OCI-LY1 (cell line): ENCODE results near the gene CEP63.

Experiments used
- H2AFZ ChIP-seq: fragments of 200-600 bp; sonication (generic), shearing (Covaris generic); 2 replicates; pipeline ENCODE4 v1.6.0; 2014; ENCODE audit warnings: antibody characterized with exemption, mild to moderate bottlenecking, low read length
- H3F3A ChIP-seq: fragments of 200-600 bp; sonication (generic), shearing (Covaris generic); 2 replicates; pipeline ENCODE4 v1.6.0; 2014; ENCODE audit warnings: mild to moderate bottlenecking, antibody characterized with exemption, low read length, moderate library complexity; ENCODE audit not compliant: insufficient read depth
- H3K27ac ChIP-seq: fragments of 200-600 bp; sonication (generic); 2 replicates; pipeline ENCODE4 v1.5.1; 2014; ENCODE audit warnings: low read length, mixed run types, mild to moderate bottlenecking, low read depth; ENCODE audit not compliant: poor library complexity, severe bottlenecking
- H3K27me3 ChIP-seq: fragments of 200-600 bp; sonication (generic); 2 replicates; pipeline ENCODE4 v1.6.0; 2014; ENCODE audit warnings: antibody characterized with exemption, mild to moderate bottlenecking, low read length, moderate library complexity; ENCODE audit not compliant: insufficient read depth
- H3K36me3 ChIP-seq: fragments of 200-600 bp; sonication (generic); 2 replicates; pipeline ENCODE4 v1.6.1; 2014; ENCODE audit warnings: mild to moderate bottlenecking, antibody characterized with exemption, low read length, moderate library complexity, mixed read lengths; ENCODE audit not compliant: insufficient read depth
- H3K4me1 ChIP-seq: fragments of 200-600 bp; sonication (generic); 2 replicates; pipeline ENCODE4 v1.5.1; 2014; ENCODE audit warnings: mild to moderate bottlenecking, low read length, moderate library complexity; ENCODE audit not compliant: insufficient read depth, severe bottlenecking
- H3K4me2 ChIP-seq: fragments of 200-600 bp; sonication (generic), shearing (Covaris generic); 2 replicates; pipeline ENCODE4 v1.6.1; 2014; ENCODE audit warnings: low read length
- H3K4me3 ChIP-seq: fragments of 200-600 bp; sonication (generic); 2 replicates; pipeline ENCODE4 v1.5.1; 2014; ENCODE audit warnings: low read length, low read depth, mild to moderate bottlenecking, mixed read lengths; ENCODE audit not compliant: poor library complexity, severe bottlenecking
- H3K79me2 ChIP-seq: fragments of 200-600 bp; shearing (Covaris generic); 2 replicates; pipeline ENCODE4 v1.6.1; 2016; ENCODE audit warnings: mixed run types, low read length, mixed read lengths; ENCODE audit not compliant: insufficient read depth
- H3K9ac ChIP-seq: fragments of 200-600 bp; sonication (generic), shearing (Covaris generic); 2 replicates; pipeline ENCODE4 v1.6.1; 2014; ENCODE audit warnings: mild to moderate bottlenecking, low read length, mixed read lengths
- H3K9me2 ChIP-seq: fragments of 200-600 bp; sonication (generic), shearing (Covaris generic); 2 replicates; pipeline ENCODE4 v1.6.1; 2014; ENCODE audit warnings: low read depth, mild to moderate bottlenecking, low read length, mixed read lengths
- H3K9me3 ChIP-seq: fragments of 200-600 bp; shearing (Covaris generic); 2 replicates; pipeline ENCODE4 v1.6.1; 2014; ENCODE audit warnings: low read length, mixed read lengths
- H4K20me1 ChIP-seq: fragments of 200-600 bp; sonication (generic), shearing (Covaris generic); 2 replicates; pipeline ENCODE4 v1.6.0; 2016; ENCODE audit warnings: mild to moderate bottlenecking, low read length; ENCODE audit not compliant: insufficient read depth
- EZH2 ChIP-seq: fragments of 200-600 bp; sonication (generic), shearing (Covaris generic); IDR thresholded peaks from 2 replicates; pipeline ENCODE4 v1.8.0; 2017; ENCODE audit warnings: borderline replicate concordance, mixed run types, mild to moderate bottlenecking, antibody characterized with exemption, low read length, moderate library complexity, mixed read lengths
- TF ChIP-seq, protein P1 (sequence below): fragments of 200-600 bp; sonication (generic), shearing (Covaris generic); IDR thresholded peaks from 2 replicates; pipeline ENCODE4 v1.5.1; 2017; ENCODE audit warnings: mild to moderate bottlenecking, antibody characterized with exemption, low read length, moderate library complexity, mixed read lengths

CEP63 gene

DNA sequence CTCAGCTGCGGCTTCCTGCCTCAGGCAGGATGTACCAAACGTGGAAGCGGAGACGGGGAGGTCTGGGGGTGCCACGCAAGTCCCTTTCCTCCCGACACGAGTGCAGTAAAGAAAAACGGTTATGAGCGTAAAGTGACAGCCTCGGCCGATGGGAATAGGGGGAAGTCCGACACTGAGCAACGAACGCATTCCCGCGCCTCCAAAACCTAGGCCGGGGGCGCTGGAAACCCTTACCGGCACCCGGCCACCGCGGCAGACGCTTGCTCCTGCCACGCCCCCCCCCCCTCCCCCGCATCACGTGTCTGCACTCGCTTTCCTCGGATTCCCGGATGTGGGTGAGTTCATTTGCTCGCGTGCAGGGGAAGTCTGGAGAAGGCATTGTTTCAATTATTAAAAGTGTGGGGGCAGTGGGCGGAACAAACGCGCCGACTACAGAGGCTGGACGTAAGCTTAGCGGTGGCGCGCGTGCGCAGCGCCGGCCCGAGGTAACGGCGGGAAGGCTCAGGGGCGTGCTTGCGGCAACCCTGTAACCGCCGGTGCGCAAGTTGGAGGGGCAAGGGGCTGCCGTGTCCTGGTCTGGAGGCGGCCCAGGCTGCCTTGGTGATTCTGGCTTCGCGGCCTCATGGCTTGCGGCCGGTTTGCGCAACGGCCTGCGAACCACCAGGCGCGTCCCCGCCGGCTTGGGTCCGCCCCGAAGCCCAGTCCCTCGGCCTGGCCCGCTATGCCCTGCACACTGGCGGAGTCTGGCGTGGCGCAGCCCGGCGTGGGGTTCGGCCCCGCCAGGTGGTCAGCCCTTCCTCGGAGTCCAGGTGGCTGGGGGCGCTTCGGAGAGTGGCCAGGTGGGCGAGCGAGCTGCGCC lies at the start of gene CEP63, which contains the start of gene ANAPC13:
CEP63 (plus strand) TSS at position 340 of the 859 bp plus-strand sequence. CDS start 9,264 bp downstream, outside the sequence.
ANAPC13 (minus strand) TSS at position 268 of the 859 bp plus-strand sequence. CDS start 3,081 bp downstream, outside the sequence.
- no peaks in the 10 kb centered on the region for H3K9me2 ChIP-seq
- H3K27ac ChIP-seq = peak within 1 kb of the TSS; percentile 83
- 0 out of 2 replicates have a peak within 1 kb of the TSS, but pooled peaks have one; percentile 20 for H2AFZ ChIP-seq
- no peaks in the 10 kb centered on the region for H4K20me1 ChIP-seq
- H3K4me2 ChIP-seq = peak within 1 kb of the TSS; percentile 82
- peaks cover 5% of the 10 kb centered on the region; the same call in 1 of the 2 replicates for H3K9me3 ChIP-seq
- peaks cover 46% of the 10 kb centered on the region for H3K79me2 ChIP-seq
- H3K9ac ChIP-seq = peak within 1 kb of the TSS; percentile 90
- 0 out of 2 replicates have a peak, but pooled peaks cover 5% of the 10 kb centered on the region for H3F3A ChIP-seq
- H3K4me1 ChIP-seq = peaks cover 51% of the 10 kb centered on the region
- H3K27me3 ChIP-seq = no peaks in the 10 kb centered on the region
- H3K36me3 ChIP-seq = peaks cover 29% of the 10 kb centered on the region
- TF ChIP-seq, protein P1, sequence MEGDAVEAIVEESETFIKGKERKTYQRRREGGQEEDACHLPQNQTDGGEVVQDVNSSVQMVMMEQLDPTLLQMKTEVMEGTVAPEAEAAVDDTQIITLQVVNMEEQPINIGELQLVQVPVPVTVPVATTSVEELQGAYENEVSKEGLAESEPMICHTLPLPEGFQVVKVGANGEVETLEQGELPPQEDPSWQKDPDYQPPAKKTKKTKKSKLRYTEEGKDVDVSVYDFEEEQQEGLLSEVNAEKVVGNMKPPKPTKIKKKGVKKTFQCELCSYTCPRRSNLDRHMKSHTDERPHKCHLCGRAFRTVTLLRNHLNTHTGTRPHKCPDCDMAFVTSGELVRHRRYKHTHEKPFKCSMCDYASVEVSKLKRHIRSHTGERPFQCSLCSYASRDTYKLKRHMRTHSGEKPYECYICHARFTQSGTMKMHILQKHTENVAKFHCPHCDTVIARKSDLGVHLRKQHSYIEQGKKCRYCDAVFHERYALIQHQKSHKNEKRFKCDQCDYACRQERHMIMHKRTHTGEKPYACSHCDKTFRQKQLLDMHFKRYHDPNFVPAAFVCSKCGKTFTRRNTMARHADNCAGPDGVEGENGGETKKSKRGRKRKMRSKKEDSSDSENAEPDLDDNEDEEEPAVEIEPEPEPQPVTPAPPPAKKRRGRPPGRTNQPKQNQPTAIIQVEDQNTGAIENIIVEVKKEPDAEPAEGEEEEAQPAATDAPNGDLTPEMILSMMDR = no peak
- TF ChIP-seq EZH2 = no peak
- H3K4me3 ChIP-seq = peak within 1 kb of the TSS; percentile 81

GRCh38 chr3:134437211-134437752 lies 48.6 kb upstream of the CEP63 start:
- H3K36me3 ChIP-seq = no peaks in the 10 kb centered on the region
- H3K4me2 ChIP-seq = no peak overlapping the region
- H2AFZ ChIP-seq = no peak overlapping the region
- H3K9ac ChIP-seq = no peak overlapping the region
- H3K79me2 ChIP-seq = no peaks in the 10 kb centered on the region
- H3K9me2 ChIP-seq = no peaks in the 10 kb centered on the region
- TF ChIP-seq, protein P1 = no peak
- TF ChIP-seq EZH2 = no peak
- no peaks in the 10 kb centered on the region for H3F3A ChIP-seq
- H3K9me3 ChIP-seq = no peaks in the 10 kb centered on the region
- no peaks in the 10 kb centered on the region for H3K4me1 ChIP-seq
- H3K27ac ChIP-seq = no peak overlapping the region
- H3K4me3 ChIP-seq = no peak overlapping the region
- H3K27me3 ChIP-seq = peaks cover 13% of the 10 kb centered on the region; the same call in 1 of the 2 replicates
- H4K20me1 ChIP-seq = no peaks in the 10 kb centered on the region

- Histone ChIP-seq H3K4me2 (no peak overlapping the region), H3K36me3 (no peaks in the 10 kb centered on the region), H2AFZ (no peak overlapping the region), H3K27ac (no peak overlapping the region), H3K9me2 (no peaks in the 10 kb centered on the region), H4K20me1 (no peaks in the 10 kb centered on the region), H3K4me1 (no peaks in the 10 kb centered on the region), H3K79me2 (no peaks in the 10 kb centered on the region), H3F3A (no peaks in the 10 kb centered on the region), H3K9ac (no peak overlapping the region), H3K27me3 (peaks cover 13% of the 10 kb centered on the region; the same call in 1 of the 2 replicates), H3K4me3 (no peak overlapping the region), H3K9me3 (no peaks in the 10 kb centered on the region)
- TF ChIP-seq, protein P1 = no peak
- no peak for TF ChIP-seq EZH2
These were observed 44.5 kb upstream of the CEP63 start for GRCh38 chr3:134441321-134441720.
